Measurements from ENCODE around the gene CAMK1D.

DNA sequence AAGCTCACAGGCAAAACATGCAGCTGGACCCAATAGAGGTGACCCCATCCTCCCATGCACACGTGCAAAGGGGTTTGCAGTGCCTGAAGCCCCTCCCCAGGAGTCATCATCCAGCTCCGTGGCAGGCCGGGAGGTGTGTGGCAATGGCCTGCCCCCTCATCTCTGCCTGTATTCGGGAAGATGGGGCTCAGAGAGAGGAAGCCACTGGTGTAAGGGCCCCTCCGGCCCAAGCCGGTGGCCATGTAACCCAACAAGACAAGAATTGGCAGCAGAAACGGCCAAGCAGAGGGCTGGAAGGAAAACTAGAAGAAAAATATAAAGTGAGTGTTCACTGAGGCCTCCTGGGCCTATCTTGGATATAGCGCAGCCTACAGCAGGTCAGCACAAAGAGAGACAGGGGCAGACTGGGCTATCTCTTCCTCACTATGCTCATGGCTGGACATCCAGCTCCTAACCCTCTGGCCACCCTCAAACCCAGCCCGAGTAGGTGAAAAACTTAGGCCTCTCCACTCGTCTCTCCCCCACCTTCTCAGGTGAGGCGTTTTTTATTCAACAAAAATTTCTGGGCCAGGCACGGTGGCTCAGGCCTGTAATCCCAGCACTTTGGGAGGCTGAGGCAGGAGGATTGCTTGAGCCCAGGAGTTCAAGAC is 494.1 kb downstream of the CAMK1D start:
- TF ChIP-seq CTCF (conservative IDR thresholded peaks at IDR 0.05 in 1 of 2, IDR thresholded peaks at IDR 0.05 in 1 of 2; ENCODE audit: extremely low read depth in 1 of 2, insufficient read depth in 1 of 2, low read depth in 1 of 2, low read length in 2 of 2) (no peak), EZH2 (IDR thresholded peaks at IDR 0.05; ENCODE audit: borderline replicate concordance, low read length) (no peak)
